GDM1 (cell line): Measurements from ENCODE around the gene PI4K2A.
"Not testable (repeated sequence)": the region's sequence is repeated elsewhere in the genome, so short reads cannot be mapped to it uniquely, and the experiment has no call there.

ENCODE experiments used
- DNase-seq: peaks from one replicate; lab custom pipeline; 2025; lab: John Stamatoyannopoulos, UW

The PI4K2A gene

GRCh38 chr10:97632949-97633884 is 7.3 kb upstream of the PI4K2A start, which contains the start of gene MORN4:
MORN4 (minus strand) TSS chr10:97633500; CDS start chr10:97619653, 13,847 bp downstream.
- peak; percentile 84 for DNase-seq

- no peak for DNase-seq
Measured at GRCh38 chr10:97633921-97634320, 6.5 kb upstream of the PI4K2A start.

- DNase-seq = no peak
Measured at GRCh38 chr10:97635577-97635976, 4.9 kb upstream of the PI4K2A start.

DNA sequence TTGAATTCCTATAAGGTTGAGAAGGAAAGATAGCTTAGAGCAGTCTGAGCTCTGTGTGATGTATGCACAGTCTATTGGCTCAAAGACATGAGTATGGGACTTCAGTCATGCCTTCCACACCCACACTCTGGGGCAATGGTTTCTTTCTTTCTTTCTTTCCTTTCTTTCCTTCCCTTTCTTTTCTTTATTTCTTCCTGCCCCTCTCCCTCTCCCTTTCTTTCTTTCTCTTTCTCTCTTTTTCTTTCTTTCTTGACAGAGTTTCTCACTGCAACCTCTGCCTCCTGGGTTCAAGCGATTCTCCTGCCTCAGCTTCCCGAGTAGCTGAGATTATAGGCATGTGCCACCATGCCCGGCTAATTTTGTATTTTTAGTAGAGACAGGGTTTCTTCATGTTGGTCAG is 1.4 kb upstream of the PI4K2A start:
- DNase-seq = not testable (repeated sequence)

DNA sequence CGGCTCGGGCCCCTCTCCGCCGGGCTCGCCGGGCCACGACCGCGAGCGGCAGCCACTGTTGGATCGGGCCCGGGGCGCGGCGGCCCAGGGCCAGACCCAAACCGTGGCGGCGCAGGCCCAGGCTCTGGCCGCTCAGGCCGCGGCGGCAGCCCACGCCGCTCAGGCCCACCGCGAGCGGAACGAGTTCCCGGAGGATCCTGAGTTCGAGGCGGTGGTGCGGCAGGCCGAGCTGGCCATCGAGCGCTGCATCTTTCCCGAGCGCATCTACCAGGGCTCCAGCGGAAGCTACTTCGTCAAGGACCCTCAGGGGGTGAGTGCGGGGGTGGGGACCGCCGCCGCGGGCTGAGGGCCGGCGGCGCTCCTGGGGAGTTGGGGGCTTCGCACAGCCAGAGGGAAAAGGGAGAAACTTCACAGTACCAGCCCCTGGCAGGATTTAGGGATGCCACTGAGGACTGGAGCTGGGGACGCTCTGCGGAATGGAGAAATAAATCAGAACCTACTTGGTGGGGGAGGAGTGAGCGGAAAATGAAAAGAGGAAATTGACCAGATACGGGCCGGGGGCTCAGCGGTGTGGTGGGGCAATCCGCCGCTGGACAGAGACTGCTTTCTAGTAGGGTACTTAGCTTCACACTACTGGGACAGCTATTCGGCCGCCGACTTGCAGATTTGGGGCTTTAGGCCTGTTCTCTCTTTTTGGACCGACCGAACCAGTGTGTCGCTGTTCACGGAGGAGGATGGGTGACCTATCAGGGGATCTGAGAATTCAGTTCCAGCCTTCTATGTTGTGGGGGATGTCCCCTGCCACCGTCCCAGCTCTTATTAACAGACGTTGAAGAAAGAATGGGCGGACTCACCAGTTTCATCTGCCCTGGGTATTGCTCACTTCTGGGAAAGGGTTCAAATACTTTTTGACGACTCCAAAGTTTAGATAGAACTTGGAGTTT is 669 bp downstream of the PI4K2A start:
- no peak for DNase-seq

- DNase-seq = not testable (repeated sequence)
Measured at GRCh38 chr10:97642471-97643159, 2.1 kb downstream of the PI4K2A start.

DNA sequence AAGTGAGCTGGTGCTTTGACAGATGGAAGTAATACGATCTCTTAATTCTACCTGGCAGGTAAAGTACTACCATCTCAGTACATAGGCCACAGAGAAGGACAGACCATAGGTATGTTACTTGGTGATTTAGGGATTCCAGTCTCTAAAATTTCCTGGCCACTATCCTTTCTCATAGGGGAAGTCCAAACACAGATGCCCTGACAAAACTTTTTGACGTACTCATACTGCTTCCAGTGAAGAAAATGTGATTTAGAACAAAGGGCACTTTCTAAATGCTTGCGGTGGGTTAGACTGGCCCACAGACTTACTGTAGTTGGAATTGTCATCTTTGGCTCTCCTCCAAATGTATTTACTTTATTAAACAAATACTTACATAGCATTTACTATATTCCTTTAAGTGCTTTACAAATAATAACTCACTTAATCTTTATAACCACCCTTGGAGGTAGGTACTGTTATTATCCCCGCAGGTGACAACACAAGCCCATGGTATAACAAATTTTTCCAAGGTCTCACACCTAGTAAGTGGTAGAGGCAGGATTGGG is 3.0 kb downstream of the PI4K2A start:
- no peak for DNase-seq

GRCh38 chr10:97644936-97645335 is 4.5 kb downstream of the PI4K2A start:
- no peak for DNase-seq

GRCh38 chr10:97647556-97647955 is 7.1 kb downstream of the PI4K2A start:
- DNase-seq = no peak

- DNase-seq = no peak
Measured at GRCh38 chr10:97648562-97649404, 8.3 kb downstream of the PI4K2A start.

- DNase-seq = not testable (repeated sequence)
Measured at GRCh38 chr10:97649405-97649750, 8.9 kb downstream of the PI4K2A start.

- DNase-seq = no peak
Measured at GRCh38 chr10:97650726-97651125, 10.3 kb downstream of the PI4K2A start.

DNA sequence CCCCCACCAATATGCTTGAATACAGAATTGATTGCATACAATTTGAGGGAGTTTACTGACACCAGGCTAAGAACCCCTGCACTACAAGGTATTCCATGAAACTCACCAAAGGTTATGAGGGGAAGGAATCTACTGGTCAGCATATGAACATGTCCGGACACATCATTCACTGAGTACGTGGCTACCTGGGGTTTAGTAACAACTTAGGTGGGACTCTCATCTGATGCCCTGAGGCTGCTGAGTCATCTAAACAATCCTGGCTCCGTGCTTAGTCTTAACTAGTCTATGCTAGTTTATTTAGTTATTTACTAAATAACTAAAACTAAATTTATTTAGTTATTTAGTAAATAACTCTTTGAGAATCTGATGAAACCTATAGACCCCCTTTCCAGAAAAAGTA is 11.3 kb downstream of the PI4K2A start:
- DNase-seq = no peak

- DNase-seq = no peak
Measured at GRCh38 chr10:97656777-97657176, 16.3 kb downstream of the PI4K2A start.

DNA sequence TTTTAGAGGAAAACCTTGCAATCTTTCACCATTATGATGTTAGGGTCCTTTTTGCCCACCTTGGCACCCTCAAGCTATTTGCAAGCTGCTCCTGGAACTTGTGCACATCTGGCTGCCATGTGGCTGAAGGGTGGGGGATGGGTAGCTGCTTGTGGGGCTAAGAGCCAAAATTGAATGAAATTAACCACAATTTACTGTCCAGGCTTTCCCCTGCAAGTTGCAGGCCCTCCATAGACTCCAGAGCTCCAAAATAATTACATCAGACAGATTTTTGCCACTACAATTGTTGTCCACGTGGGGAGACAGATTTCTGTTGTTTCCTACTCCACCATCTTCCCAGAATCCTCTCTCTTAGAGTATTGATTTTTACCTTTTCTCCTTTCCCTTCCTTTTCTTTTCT is 19.1 kb downstream of the PI4K2A start:
- DNase-seq = no peak

DNA sequence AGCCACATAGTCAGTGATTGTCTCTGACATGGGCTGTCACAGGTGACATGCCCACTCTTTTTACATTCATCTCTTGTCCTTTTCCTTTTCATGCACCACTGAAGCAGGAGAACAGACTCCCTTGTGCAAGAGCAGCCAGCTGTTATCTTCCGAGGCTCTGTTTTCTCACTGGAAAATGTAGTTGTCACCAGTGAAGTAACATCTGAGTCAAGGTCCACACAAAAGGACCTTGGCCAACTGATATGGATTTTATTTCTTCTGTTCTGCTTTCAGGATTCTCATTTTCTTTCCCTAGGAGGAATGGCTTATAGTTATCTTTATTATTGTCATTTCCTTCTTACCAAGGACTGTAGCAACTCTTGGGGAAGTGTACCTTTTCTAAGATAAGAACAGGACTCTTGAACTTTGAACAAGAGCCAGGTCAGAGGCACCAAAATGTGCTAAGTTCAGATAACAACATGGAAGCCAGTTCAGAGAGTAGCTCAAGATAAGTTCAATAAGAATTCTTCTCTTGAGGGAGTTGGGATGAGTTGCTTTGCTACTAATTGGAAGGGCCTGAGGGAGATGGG is 23.9 kb downstream of the PI4K2A start:
- no peak for DNase-seq

DNA sequence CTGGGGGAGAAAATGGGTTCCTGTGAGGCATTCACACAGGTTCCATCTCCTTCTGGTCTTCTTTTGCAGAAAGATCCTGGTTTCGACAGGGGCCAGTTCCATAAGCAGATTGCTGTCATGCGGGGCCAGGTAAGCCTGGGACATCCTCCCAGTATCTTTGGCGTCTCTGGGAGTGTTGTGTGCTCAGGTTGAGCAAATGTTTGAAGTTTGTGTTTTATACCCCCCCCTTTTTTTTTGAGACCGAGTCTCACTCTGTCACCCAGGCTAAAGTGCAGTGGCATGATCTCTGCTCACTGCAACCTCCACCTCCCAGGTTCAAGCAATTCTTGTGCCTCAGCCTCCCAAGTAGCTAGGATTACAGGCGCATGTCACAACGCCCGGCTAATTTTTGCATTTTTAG is 26.5 kb downstream of the PI4K2A start:
- no peak for DNase-seq

- DNase-seq = no peak
Measured at GRCh38 chr10:97667463-97667862, 27.0 kb downstream of the PI4K2A start.

GRCh38 chr10:97669571-97669970 is 29.1 kb downstream of the PI4K2A start:
- DNase-seq = no peak

- peak; percentile 48 for DNase-seq
Measured at GRCh38 chr10:97673736-97674525, 33.5 kb downstream of the PI4K2A start.
